Activated naive CD8-positive, alpha-beta T cell treated with anti-CD3 and anti-CD28 coated beads for 36 hours (primary cell): ENCODE measurements around the gene GREB1. TPM values are rescaled to one million over a fixed set of nuclear protein-coding genes. Genes with fewer than 3 reads are reported as not detected.
A peak's percentile ranks its signal among the peaks of the same experiment; 100 is the strongest.

Experiments
- DNase-seq: peaks from one replicate; pipeline ENCODE4 v3.0.0; 2021
- H3K27ac Mint-ChIP-seq: one replicate; pipeline ENCODE4 v1.8.0; 2022; ENCODE audit warnings: mild to moderate bottlenecking, moderate library complexity, mixed read lengths
- H3K27me3 Mint-ChIP-seq: one replicate; pipeline ENCODE4 v1.8.0; 2022; ENCODE audit warnings: mild to moderate bottlenecking, mixed read lengths
- H3K36me3 Mint-ChIP-seq: one replicate; pipeline ENCODE4 v1.8.0; 2021; ENCODE audit warnings: mild to moderate bottlenecking, mixed read lengths
- H3K4me1 Mint-ChIP-seq: one replicate; pipeline ENCODE4 v1.8.0; 2021; ENCODE audit warnings: mixed read lengths
- H3K4me3 Mint-ChIP-seq: one replicate; pipeline ENCODE4 v1.8.0; 2022; ENCODE audit warnings: mild to moderate bottlenecking, moderate library complexity, mixed read lengths
- H3K9me3 Mint-ChIP-seq: one replicate; pipeline ENCODE4 v1.8.0; 2022; ENCODE audit warnings: mixed read lengths
- total RNA-seq, 2 experiments: library from RNA; stranded (reverse); gene quantifications; one replicate each; pipeline ENCODE4 v1.2.3, GENCODE V29; 2021

The GREB1 gene
- total RNA-seq, 2 experiments from 2014 or later, result 0.52 to 1.0 TPM

GRCh38 chr2:11680182-11680900 lies 146.5 kb downstream of the GREB1 start:
- H3K27ac Mint-ChIP-seq, result no peak overlapping the region
- peaks cover 32% of the 10 kb centered on the region for H3K27me3 Mint-ChIP-seq
- H3K4me3 Mint-ChIP-seq, result no peak overlapping the region

DNA sequence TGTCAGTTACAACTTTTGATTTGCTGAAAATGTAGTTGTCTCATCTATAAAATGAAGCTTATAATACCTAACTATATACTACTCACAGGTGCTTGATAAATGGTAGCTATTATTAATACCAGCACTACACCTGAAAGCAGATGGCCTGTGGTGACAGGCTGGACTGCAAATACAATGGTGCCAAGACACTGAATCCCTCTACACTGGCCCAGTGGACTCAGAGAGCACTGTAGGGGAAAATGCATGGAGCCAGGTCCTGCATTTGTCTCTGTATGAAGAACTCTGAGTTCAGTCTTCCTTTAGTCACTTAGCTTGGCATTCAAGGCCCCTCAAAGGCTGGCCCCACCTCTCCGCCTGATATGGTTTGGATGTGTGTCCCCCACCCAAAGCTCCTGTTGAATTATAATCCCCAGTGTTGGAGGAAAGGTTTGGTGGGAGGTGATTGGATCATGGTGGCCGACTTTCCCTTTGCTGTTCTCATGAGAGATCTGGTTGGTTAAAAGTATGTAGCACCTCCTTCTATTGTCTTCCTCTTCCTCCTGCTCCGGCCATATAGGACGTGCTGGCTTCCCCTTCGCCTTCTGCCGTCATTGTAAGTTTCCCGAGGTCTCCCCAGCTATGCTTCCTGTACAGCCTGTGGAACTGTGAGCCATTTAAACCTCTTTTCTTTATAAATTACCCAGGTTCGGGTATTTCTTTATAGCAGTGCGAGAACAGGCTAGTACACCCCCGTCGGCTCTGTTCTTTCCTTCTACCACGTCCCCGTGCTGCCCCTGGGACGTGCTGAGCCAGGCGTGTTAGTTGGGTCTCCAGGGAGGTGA lies 147.3 kb downstream of the GREB1 start:
- no peak overlapping the region for H3K27ac Mint-ChIP-seq
- H3K4me1 Mint-ChIP-seq, result peaks cover 7% of the 10 kb centered on the region
- no peak overlapping the region for H3K4me3 Mint-ChIP-seq
- H3K36me3 Mint-ChIP-seq, result no peaks in the 10 kb centered on the region
- DNase-seq, result no peak
- peaks cover 28% of the 10 kb centered on the region for H3K27me3 Mint-ChIP-seq
- no peaks in the 10 kb centered on the region for H3K9me3 Mint-ChIP-seq

More at GRCh38 chr2:11680182-11680900, 146.5 kb downstream of the GREB1 start:
- DNase-seq, result no peak
- H3K36me3 Mint-ChIP-seq, result no peaks in the 10 kb centered on the region
- peaks cover 7% of the 10 kb centered on the region for H3K4me1 Mint-ChIP-seq
- H3K9me3 Mint-ChIP-seq, result no peaks in the 10 kb centered on the region

DNA sequence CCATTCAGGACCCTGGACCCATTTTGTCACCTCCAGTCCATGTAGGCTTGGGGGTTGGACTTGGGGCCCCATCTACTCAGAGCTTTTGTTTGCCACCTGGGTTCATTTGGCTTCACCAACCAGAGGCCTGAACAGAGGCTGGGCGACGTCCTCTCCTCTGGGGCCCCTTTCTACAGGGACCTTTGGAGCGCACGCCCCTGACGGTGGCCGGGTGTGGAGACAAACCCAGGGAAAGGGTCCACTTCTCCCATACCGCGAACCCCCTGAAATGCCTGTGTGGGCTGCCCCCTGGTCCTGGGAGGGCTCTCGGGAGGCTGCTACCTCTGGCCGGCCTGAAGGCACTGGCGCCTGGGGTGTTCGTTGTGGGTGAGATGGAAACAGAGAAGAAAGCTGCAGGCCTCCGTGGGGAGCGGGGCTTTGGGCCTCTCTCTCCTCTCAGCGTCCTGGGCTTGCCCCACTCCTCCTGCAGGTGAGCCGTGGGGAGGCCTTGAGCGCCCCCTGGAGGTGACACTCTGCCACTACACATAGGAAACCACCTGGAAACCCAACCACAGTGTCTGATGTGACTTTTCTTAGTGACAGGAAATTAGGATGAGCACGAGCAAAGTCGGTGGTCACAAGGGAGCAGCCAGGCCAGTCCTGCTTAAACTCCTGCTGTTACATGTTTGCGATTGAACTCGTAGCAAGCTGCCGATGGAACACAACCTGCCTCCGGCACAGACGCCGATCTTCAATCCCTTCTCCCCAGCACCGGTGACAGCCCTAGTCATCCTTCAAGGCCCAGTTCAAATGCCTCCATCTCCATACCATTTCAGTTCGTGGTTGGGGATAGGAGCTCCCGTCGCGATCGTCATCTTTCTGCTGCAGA lies 148.1 kb downstream of the GREB1 start:
- no peaks in the 10 kb centered on the region for H3K36me3 Mint-ChIP-seq

GRCh38 chr2:11682590-11682915 lies 148.7 kb downstream of the GREB1 start:
- Mint-ChIP-seq H3K27ac (no peak overlapping the region), H3K36me3 (no peaks in the 10 kb centered on the region), H3K27me3 (peaks cover 19% of the 10 kb centered on the region), H3K9me3 (no peaks in the 10 kb centered on the region), H3K4me1 (peaks cover 7% of the 10 kb centered on the region), H3K4me3 (no peak overlapping the region)
- no peak for DNase-seq

More for the DNA sequence above, 148.1 kb downstream of the GREB1 start:
- Mint-ChIP-seq H3K9me3 (no peaks in the 10 kb centered on the region), H3K27ac (no peak overlapping the region), H3K27me3 (peaks cover 23% of the 10 kb centered on the region), H3K4me3 (no peak overlapping the region), H3K4me1 (peaks cover 7% of the 10 kb centered on the region)
- DNase-seq, result peak; percentile 66

DNA sequence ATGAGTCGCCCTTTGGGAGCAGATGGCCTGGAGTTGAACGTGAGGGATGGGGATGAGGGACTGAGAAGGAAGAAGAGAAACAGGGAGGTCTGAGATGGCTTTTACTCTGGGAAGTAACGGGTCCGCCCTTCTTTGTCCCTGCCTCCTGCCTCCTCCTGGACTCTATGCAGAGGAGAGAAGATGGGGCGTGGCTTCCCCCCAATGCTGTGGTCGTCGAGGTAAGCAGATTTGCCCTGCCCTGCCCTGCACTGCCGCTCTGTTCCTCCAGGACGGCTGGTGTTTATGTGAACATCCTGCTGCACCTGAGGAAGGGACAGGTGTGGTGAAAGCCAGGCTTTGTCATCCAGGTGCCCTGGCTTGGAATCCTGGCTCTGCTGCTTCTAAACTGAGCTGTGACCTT lies 149.6 kb downstream of the GREB1 start:
- Mint-ChIP-seq H3K27ac (no peak overlapping the region), H3K27me3 (peaks cover 10% of the 10 kb centered on the region), H3K9me3 (no peaks in the 10 kb centered on the region), H3K4me3 (no peak overlapping the region), H3K4me1 (peaks cover 13% of the 10 kb centered on the region), H3K36me3 (no peaks in the 10 kb centered on the region)
- DNase-seq, result no peak

DNA sequence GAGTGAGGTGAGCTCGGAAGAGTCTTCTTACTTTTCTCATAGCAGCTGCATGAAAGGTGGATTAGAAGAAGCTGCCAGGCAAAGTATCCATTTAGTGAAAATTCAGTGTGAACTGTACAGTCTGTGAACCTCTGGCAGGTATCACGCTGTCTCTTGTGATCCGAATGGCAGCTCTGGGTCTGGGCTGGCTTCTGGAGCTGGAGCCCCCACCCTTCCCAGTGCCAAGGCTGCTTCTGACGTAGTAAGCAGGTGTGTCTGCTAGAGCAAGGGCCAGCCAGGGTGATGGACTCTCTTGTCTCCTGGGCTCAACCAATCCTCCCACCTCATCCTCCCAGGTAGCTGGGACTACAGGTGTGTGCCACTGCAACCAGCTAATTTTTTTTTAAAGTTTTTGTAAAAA lies 150.1 kb downstream of the GREB1 start:
- Mint-ChIP-seq H3K27me3 (peaks cover 10% of the 10 kb centered on the region), H3K4me1 (peaks cover 17% of the 10 kb centered on the region), H3K4me3 (no peak overlapping the region), H3K9me3 (no peaks in the 10 kb centered on the region), H3K27ac (no peak overlapping the region), H3K36me3 (no peaks in the 10 kb centered on the region)
- no peak for DNase-seq

DNA sequence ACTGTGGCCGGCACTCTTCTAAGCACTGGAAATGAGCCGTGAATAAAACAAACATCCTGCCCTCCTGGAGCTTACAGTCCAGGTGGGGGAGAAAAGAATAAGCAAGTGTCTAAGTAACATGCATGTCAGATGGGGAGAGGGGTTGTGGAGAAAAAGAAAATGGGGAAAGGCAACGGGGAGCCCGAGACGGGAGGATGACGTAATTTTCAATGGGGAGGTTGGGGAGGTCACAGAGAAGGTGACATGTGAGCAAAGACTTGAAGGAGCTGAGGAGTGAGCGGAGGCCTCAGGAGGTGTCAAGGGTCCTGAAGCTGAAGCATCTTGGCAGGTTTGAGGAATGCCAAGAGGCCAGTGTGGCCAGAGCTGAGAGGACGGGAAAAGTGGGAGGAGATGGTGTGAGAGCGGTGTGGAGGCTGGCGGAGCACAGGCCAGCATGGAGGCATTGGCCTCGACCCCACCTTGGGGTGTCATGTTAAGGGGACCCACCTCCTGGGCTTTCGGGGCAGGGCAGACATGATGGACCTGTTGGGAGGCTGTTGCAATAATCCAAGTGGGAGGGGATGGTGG lies 151.1 kb downstream of the GREB1 start:
- H3K36me3 Mint-ChIP-seq, result no peaks in the 10 kb centered on the region
- peaks cover 10% of the 10 kb centered on the region for H3K27me3 Mint-ChIP-seq
- H3K9me3 Mint-ChIP-seq, result no peaks in the 10 kb centered on the region
- no peak overlapping the region for H3K4me3 Mint-ChIP-seq
- DNase-seq, result no peak
- H3K27ac Mint-ChIP-seq, result no peak overlapping the region
- peaks cover 17% of the 10 kb centered on the region for H3K4me1 Mint-ChIP-seq

DNA sequence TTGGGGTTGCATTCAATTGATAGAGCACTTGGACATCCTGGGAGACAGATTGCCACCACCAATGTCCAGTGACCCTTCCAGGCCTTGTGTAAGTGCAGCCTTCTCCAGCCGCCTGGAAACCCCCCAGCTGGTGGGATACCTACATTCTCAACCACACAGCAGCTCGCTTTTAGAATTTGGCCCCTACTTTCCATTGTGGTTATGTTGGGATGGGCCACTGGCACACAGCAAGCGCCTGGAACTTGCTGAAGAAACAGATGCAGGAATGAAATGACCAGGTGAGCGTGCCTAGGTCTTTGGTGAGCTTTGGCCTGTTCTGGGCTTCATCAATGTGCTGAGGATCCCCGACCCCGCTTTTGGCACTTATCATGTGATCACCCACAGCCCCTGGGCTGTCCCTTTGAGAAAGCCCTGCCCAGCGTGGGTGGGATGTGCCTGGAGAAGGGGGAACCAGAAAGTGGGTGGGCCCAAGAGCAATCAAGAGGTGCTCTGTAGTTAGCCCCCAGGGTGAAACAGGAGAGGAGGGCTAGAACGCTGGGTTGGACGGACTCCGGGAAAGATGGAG lies 152.1 kb downstream of the GREB1 start:
- H3K27ac Mint-ChIP-seq, result no peak overlapping the region
- H3K4me3 Mint-ChIP-seq, result no peak overlapping the region
- DNase-seq, result no peak
- no peaks in the 10 kb centered on the region for H3K36me3 Mint-ChIP-seq
- H3K4me1 Mint-ChIP-seq, result peaks cover 17% of the 10 kb centered on the region
- H3K27me3 Mint-ChIP-seq, result peaks cover 10% of the 10 kb centered on the region
- no peaks in the 10 kb centered on the region for H3K9me3 Mint-ChIP-seq

GRCh38 chr2:11687736-11688135 lies 153.9 kb downstream of the GREB1 start:
- no peak overlapping the region for H3K27ac Mint-ChIP-seq

DNA sequence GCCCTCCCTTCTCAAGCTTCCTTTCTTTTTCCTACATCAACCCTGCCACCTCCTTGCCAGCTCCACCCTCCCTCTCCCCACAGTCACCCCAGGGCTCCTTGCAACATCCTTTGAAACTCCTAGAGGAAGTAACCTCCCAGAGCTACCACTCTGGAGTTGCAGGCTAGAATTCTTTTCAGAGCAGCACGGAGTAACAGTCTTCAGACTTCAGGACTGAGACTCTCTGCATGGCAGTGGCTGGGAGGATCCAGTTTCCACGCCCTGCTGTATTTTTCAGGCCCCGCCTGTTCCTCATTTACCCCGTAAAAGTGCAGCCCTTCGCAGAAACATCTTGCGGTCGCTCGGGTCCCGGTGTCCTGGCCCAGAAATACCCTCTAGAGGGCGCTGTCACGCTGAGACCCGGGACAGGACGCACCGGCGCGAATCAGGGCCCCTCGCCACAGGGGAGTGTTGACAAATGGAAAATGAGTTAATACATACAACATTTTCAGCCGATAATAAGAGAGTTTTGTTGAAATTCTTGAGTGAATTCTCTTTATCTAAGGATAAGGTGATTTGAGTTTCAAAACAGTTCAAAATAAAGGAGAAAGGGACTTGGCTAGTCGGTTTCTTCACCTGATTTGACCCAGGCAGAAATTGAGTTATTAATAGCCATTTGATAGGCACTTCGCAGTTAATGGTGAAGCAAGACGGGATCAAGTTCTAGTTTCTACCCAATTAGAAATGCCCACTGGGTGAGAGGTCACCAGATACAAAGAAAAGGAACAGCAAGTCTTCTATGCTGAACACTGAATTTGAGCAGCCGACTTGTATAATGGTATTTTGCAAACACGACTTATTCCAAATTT lies 154.6 kb downstream of the GREB1 start:
- no peak overlapping the region for H3K27ac Mint-ChIP-seq
- peaks cover 10% of the 10 kb centered on the region for H3K4me1 Mint-ChIP-seq
- no peaks in the 10 kb centered on the region for H3K9me3 Mint-ChIP-seq
- H3K27me3 Mint-ChIP-seq, result peaks cover 10% of the 10 kb centered on the region
- no peaks in the 10 kb centered on the region for H3K36me3 Mint-ChIP-seq
- peak; percentile 85 for DNase-seq
- H3K4me3 Mint-ChIP-seq, result peak overlapping the region; percentile 55

More at GRCh38 chr2:11687736-11688135, 153.9 kb downstream of the GREB1 start:
- no peak for DNase-seq
- Mint-ChIP-seq H3K27me3 (peaks cover 10% of the 10 kb centered on the region), H3K4me3 (no peak overlapping the region), H3K36me3 (no peaks in the 10 kb centered on the region), H3K9me3 (no peaks in the 10 kb centered on the region), H3K4me1 (peaks cover 10% of the 10 kb centered on the region)

GRCh38 chr2:11691076-11691660 lies 157.3 kb downstream of the GREB1 start:
- H3K36me3 Mint-ChIP-seq, result no peaks in the 10 kb centered on the region
- no peak overlapping the region for H3K4me3 Mint-ChIP-seq
- peaks cover 7% of the 10 kb centered on the region for H3K27me3 Mint-ChIP-seq
- H3K27ac Mint-ChIP-seq, result no peak overlapping the region
- peaks cover 12% of the 10 kb centered on the region for H3K4me1 Mint-ChIP-seq
- no peaks in the 10 kb centered on the region for H3K9me3 Mint-ChIP-seq
- no peak for DNase-seq
